ENCODE data around the gene VSIG8.
"Not testable (repeated sequence)": the region's sequence is repeated elsewhere in the genome, so short reads cannot be mapped to it uniquely, and the experiment has no call there.

VSIG8 gene

DNA sequence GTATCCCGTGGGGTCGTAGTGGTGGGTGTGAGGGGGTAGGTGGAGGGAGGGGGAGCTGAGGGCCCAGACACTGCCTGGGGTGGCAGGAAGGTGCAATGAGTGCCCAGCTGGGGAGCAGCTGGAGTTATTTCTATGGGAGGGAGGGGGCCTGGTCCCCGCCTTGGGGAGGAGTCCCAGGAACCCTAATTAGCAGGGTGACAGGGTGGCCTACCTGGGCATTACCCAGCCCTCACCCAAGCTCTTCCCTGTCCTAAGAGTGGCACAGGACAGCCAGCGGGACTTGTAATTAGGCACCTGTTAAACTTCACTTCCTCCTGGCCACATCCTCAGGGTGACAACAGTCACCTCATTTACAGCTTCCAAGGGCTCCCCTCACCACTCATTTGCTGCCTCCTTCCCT, at the start of gene VSIG8:
VSIG8 (minus strand) TSS at position 101 of the 400 bp plus-strand sequence. CDS start 136 bp downstream, outside the sequence.
- TF ChIP-seq CTCF (conservative IDR thresholded peaks at IDR 0.05; ENCODE audit: low read depth, low read length) = no peak
- H3K4me3 ChIP-seq (ENCODE audit: low read length) = no peak within 1 kb of the TSS
- DNase-seq (ENCODE audit: low read depth) = no peak

DNA sequence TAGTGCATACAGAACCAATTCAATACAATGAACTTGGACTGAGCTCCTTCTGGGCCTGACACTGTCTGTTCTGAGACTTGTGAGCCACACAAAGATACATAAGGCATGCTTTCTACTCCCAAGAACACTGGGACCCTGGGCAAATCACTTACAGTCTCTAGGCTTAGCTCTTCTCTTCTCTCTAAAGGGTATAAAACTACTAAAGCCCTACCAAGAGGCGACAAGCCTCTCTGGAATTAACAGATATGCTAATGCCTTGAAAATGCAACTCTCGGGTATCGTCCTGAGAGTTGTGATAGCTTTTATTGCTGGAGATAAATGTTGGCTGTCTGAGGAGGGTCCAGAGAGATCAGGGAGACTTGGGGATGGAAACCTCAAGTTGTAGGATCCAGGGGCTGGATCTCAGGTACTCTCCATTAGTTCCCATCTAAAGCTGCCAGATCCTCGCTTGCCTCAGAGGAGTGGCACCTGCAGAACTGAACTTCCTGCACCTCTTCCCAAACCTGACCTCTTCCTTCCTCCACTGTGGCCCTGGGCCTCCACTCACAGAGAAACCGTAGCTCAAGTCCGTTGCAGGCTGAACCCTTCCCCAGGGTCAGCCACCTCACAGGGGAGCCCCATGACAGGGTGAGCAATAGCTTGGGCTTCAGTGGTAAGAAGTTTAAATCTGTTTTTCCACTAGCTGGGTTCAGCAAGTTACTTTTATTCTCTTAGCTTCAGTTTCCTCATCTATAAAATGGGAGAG, 49.0 kb upstream of the VSIG8 start:
- no peak overlapping the region for H3K4me3 ChIP-seq (ENCODE audit: low read length)
- DNase-seq (ENCODE audit: low read depth) = no peak

DNA sequence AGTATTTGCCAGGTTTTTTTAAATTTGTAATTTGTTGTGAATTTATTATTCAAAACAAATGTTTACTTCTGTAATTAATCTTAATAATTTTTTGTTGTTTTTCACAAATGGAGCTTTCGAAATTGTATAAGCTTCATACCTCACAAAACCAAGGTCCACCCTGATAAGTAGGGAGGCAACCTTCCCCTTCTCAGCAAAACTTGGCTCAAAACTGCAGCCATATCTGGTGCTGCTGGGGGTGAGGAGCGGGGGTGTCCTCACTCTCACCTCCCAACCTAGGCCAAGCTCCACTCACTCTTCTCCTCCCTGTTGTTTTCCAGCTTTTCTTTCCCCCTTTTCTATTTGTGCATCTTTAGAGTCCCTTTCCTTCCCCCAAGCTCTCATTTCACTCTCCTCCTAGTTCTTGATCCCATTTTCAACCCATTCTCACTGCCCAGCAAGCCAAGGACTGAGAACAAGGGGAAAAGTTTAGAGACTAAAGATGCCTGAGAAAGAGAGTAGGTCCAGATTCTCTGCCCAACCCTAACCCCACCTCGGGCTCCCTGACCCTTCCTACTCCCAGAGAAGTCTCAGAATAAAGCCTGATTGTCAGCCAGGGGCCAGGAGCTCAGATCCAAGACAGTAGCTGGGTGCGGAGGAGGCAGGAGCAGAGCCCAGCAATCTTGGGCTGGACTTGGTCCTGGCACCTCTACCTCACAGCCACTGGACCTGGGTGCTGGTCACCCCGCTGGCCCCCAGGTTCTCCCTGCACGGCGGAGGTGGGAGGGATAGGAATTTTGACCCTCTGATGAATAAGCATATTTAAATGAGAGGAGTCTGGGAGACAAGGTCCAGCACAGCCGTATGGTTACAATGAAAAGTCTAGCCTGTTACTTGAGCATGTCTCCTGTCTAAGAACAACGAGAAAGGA, 45.8 kb upstream of the VSIG8 start:
- no peak overlapping the region for H3K4me3 ChIP-seq (ENCODE audit: low read length)
- TF ChIP-seq CTCF (conservative IDR thresholded peaks at IDR 0.05; ENCODE audit: low read depth, low read length) = no peak
- DNase-seq (ENCODE audit: low read depth) = no peak

More for the DNA sequence above, 49.0 kb upstream of the VSIG8 start:
- no peak for TF ChIP-seq CTCF (conservative IDR thresholded peaks at IDR 0.05; ENCODE audit: low read depth, low read length)

GRCh38 chr1:159906960-159907359, 44.5 kb upstream of the VSIG8 start:
- no peak for TF ChIP-seq CTCF (conservative IDR thresholded peaks at IDR 0.05; ENCODE audit: low read depth, low read length)
- DNase-seq (ENCODE audit: low read depth) = no peak
- no peak overlapping the region for H3K4me3 ChIP-seq (ENCODE audit: low read length)

DNA sequence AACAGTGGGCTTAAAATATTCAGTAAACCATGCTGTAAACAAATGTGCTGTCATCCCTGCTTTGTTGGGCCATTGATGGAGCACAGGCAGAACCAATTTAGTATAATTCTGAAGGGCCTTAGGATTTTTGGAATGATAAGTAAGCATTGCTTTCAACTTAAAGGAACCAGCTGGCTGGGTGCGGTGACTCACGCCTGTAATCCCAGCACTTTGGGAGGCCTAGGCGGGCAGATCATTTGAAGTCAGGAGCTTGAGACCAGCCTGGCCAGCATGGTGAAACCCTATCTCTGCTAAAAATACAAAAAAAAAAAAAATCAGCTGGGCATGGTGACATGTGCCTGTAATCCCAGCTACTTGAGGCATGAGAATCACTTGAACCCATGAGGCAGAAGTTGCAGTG, 41.6 kb upstream of the VSIG8 start:
- not testable (repeated sequence) for H3K4me3 ChIP-seq (ENCODE audit: low read length); DNase-seq (ENCODE audit: low read depth)

DNA sequence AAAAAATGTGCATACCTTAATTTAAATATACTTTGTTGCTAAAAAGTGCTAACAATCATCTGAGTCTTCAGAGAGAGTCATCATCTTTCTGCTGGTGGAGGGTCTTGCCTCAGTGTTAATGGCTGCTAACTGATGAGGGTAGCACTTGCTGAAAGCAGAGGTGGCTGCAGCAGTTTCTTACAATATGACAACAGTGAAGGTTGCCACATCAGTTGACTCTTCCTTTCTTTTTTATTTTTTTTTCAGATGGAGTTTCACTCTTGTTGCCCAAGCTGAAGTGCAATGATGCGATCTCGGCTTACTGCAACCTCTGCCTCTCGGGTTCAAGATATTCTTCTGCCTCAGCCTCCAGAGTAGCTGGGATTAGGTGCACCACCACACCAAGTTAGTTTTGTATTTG, 40.1 kb upstream of the VSIG8 start:
- no peak overlapping the region for H3K4me3 ChIP-seq (ENCODE audit: low read length)
- no peak for TF ChIP-seq CTCF (conservative IDR thresholded peaks at IDR 0.05; ENCODE audit: low read depth, low read length)
- no peak for DNase-seq (ENCODE audit: low read depth)

- no peak for TF ChIP-seq CTCF (conservative IDR thresholded peaks at IDR 0.05; ENCODE audit: low read depth, low read length)
Observed at GRCh38 chr1:159900755-159901360, 38.4 kb upstream of the VSIG8 start.

More at GRCh38 chr1:159900755-159901360, 38.4 kb upstream of the VSIG8 start:
- H3K4me3 ChIP-seq (ENCODE audit: low read length) = no peak overlapping the region
- DNase-seq (ENCODE audit: low read depth) = no peak

All from retinal pigment epithelial cell (primary cell).